ENCODE results near the gene XYLT1.

The XYLT1 gene

GRCh38 chr16:17080105-17080504 lies 390.7 kb downstream of the XYLT1 start:
- DNase-seq: no peak

DNA sequence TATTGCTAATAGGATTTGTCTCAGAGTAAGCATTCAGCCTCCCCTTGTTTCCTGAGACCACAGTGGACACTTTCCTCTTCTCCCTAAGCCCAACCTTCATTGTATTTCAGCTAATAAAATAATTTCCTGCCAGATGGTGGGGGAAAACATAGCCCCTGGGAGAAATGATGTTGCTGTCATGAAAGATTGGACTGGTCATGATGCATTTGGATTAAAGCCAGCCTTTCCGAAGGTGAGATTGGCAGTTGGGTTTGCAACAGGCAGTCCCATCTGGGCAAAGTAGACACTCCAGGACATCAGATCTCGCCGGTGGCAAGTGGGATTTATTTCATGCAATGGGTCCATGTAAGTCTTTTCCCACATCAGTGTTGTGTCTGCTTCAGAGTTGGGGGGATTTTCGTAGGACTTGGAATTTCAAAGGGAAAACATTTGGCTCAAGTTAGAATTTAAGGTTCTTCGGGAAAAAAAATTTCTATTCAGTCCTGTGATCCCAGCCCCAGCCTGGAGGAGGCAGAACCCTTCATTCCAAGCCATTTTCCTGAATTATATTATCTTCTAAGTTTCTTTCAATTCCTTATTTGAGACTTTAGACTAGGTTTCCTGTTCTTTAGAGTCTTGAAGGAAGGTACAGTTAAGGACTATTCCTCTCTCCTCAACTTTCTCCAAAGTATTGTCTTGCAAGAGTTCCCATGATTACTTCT lies 391.7 kb downstream of the XYLT1 start:
- DNase-seq: no peak

- no peak for DNase-seq
Observed at GRCh38 chr16:17076818-17077498, 393.8 kb downstream of the XYLT1 start.

DNA sequence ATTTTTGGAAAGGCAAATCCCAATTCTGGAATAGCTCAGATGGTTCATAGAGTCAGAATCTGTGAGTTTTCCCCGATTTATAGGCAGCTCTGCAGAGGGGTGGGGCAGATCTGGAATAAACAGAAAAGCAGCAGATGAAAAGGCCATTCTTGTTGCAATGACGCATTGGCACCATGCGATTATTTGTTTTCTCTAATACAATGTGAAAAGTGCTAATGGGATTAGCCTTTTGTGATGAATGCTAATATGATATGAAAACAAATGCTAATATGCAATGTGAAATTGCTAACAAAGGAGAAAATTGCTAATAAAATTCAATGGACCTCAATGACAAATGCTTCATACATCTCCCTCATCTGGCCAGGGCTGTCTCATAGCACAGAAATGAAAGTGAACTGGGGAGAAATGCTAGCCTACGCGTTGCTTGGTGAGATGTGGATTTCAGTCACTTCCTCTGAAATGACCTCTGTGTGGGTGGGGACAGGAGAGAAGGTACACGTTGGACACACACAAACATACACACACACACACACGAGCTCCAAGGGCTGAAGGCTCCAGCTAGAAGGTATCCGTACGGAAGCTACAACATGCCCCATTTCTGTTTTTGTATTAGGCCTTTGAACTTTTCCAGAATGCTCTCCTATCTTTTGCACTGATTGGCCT lies 394.5 kb downstream of the XYLT1 start:
- DNase-seq: no peak

- DNase-seq: no peak
Observed at GRCh38 chr16:17072104-17072503, 398.7 kb downstream of the XYLT1 start.

- no peak for DNase-seq
Observed at GRCh38 chr16:17070882-17071592, 399.7 kb downstream of the XYLT1 start.

GRCh38 chr16:17069681-17070080 lies 401.1 kb downstream of the XYLT1 start:
- no peak for DNase-seq

- DNase-seq: no peak
Observed at GRCh38 chr16:17068524-17068923, 402.2 kb downstream of the XYLT1 start.

DNA sequence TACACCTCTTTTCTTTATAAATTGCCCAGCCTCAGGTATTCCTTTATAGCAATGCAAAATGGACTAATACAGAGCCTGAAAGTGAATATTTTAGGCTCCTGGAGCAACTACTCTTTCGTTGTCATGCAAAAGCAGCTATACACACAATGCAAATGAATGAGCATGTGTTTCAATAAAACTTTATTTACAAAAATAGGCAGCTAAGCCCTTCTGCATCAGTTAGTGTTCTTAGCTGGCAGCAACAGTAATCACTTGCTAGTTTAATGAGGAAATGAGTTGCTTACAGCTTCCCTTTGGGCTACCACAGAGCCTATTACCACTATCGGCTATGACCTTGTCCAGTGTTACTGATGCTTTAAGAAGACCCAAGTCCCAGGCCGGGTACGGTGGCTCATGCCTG lies 402.9 kb downstream of the XYLT1 start:
- no peak for DNase-seq

DNA sequence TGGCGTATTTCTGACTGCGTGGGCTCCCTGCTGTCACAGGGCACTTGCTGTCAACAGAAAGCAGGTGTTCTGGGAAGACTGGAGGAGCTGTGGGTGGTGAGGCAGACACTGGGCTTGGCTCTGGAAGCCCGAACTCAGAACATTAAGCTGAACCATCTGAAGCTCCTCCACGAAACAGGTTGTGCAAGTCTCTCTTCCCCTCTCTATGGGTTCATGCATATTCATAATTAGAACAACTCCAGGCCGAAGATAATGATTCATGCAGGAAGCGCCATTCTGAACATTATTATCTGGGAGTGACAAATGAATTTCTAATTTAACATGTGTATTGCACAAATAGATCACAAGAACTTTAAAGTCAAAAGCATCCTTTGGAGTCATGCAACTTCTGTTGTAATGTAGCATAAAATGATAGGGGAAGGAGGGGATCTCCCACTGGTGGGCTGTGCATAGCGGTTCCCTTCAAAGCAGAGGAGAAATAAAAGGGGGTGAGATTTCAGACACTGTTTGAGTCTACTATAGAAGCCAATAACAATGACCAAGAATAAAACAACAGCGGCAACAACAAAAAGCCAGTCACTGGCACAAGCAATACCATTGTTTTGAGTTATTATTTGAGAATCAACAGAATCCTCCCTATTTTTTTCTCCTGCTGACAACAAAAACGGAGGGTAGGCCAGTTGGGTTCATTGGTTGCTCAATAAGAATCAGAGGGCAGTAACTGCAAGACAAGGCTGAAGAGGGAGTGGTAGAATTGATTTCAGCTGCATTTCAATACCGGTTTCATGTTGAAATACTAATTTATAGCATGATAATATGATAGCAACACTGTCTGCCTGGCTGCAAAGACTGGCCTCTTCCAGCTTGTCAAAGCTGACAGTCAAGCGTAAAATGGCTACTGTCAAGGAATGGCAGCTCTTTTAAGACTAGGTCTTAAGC lies 407.3 kb downstream of the XYLT1 start:
- DNase-seq: no peak

DNA sequence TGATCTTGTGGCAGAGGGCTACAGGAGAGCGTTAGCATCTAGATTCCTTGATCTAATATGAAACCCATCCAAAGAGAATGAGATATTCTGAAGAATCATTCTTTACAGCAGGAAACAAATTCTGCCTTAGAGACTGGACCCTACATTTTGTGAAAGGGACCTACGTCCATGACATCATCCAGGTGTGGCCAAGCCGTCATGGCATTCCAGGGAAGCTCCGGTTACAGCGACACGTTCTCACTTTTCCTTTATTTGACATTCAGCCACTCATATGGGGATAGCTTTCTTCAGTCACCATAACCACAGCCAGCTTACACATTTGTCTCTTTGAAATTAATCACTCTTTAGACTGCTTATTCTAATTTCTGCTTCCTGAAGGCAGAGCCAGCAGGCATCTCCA lies 408.1 kb downstream of the XYLT1 start:
- no peak for DNase-seq

- no peak for DNase-seq
Observed at GRCh38 chr16:17061326-17061725, 409.4 kb downstream of the XYLT1 start.

DNA sequence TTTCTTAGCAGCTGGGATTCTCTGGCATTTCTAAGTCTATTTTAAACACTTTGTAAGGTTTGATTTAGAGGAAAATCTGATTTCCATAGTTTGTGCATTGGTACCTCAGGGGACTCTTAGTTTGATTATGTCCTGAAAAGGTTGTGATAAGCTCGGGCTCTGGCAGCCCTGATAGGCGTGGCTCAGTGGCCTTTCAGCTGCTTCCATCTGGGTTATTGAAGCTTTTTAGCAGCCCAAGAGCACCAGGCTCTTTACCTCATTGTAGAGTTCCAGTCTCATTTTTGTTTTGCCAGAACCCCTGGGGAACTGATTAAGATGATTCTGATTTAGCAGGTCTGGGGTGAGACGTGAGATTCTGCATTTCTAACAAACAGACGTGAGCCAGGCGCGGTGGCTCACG lies 412.3 kb downstream of the XYLT1 start:
- no peak for DNase-seq

GRCh38 chr16:17056666-17057065 lies 414.1 kb downstream of the XYLT1 start:
- no peak for DNase-seq

- DNase-seq: no peak
Observed at GRCh38 chr16:17053536-17054160, 417.1 kb downstream of the XYLT1 start.

Data from fibroblast of skin of scalp (primary cell).